K562 (cell line): ENCODE data around the gene AHNAK. TPM values are rescaled to one million over a fixed set of nuclear protein-coding genes. Genes with fewer than 3 reads are reported as not detected.

Source experiments
- ATAC-seq: fragments of 200-7000 bp; cut with Tn5 transposase; 3 replicates; pipeline ENCODE4 v1.9.1; 2020; ENCODE audit warnings: moderate library complexity
- BruUV-seq: library from RNA; stranded (reverse); fragments of 400-500 nt; replicated peaks from 2 replicates; lab custom pipeline; 2021; lab: Mats Ljungman, UMichigan
- CTCF ChIA-PET: fragments of 300-600 bp; formaldehyde crosslinking; extraction: SDS; loops from one replicate; lab custom pipeline; 2021; ENCODE audit warnings: low intra/inter-chr PET ratio; lab: Yijun Ruan, JAX
- POLR2A ChIA-PET: fragments of 300-600, 350-650 bp; sonication (Branson Sonifier 250); formaldehyde crosslinking; extraction: SDS; loops from one replicate; lab custom pipeline; 2021; ENCODE audit warnings: antibody characterized with exemption, inconsistent platforms; lab: Yijun Ruan, JAX
- DNase-seq, 4 experiments: peaks; one replicate each; pipeline versions ENCODE4 v3.0.0 to v3.0.0-alpha.2; 2011 to 2018; ENCODE audit warnings: low spot score in 3 of 4, mixed read lengths in 3 of 4; ENCODE audit errors: extremely low read depth in 1 of 4
- FAIRE-seq: peaks from 2 replicates; lab custom pipeline; 2011; peaks lifted over from hg19 to GRCh38; lab: Jason Lieb, UNC
- H2AFZ ChIP-seq: 2 replicates; pipeline ENCODE4 v1.6.0; 2011; ENCODE audit warnings: low read depth, low read length, control low read depth, inconsistent platforms
- H3K27ac ChIP-seq: fragments of 200-600 bp; 3 replicates; pipeline ENCODE4 v1.8.0; 2011; ENCODE audit warnings: low read depth, mild to moderate bottlenecking, control low read depth, inconsistent platforms, low read length, moderate library complexity, mixed read lengths; ENCODE audit errors: extremely low read depth
- H3K27me3 ChIP-seq, 2 experiments: fragments of 300-600 bp in 1 of 2; 2 replicates in 1 of 2; 3 replicates in 1 of 2; pipeline versions ENCODE4 v1.6.0 to v1.8.0; 2011; ENCODE audit warnings: inconsistent platforms in 2 of 2, low read length in 2 of 2, mild to moderate bottlenecking in 1 of 2, mixed read lengths in 1 of 2, moderate library complexity in 1 of 2; ENCODE audit not compliant: control insufficient read depth in 2 of 2, insufficient read depth in 2 of 2
- H3K36me3 ChIP-seq: fragments of 300-600 bp; 3 replicates; pipeline ENCODE4 v1.8.0; 2011; ENCODE audit warnings: mild to moderate bottlenecking, low read length, inconsistent platforms; ENCODE audit not compliant: control insufficient read depth, insufficient read depth
- H3K4me1 ChIP-seq, 2 experiments: fragments of 200-600 bp in 1 of 2; replicated peaks in 1 of 2; 2 replicates in 1 of 2; 3 replicates in 1 of 2; pipeline versions ENCODE4 v1.5.1 to v1.8.0; 2011; ENCODE audit warnings: inconsistent platforms in 2 of 2, low read length in 2 of 2, mild to moderate bottlenecking in 1 of 2, mixed read lengths in 1 of 2, moderate library complexity in 1 of 2; ENCODE audit not compliant: control insufficient read depth in 2 of 2, insufficient read depth in 2 of 2
- H3K4me2 ChIP-seq: 2 replicates; pipeline ENCODE4 v1.6.1; 2011; ENCODE audit warnings: low read length, control low read depth, inconsistent platforms, mixed read lengths; ENCODE audit not compliant: insufficient read depth
- H3K4me3 ChIP-seq: fragments of 200-600 bp; sonication (generic), shearing (Covaris generic); 2 replicates; pipeline ENCODE4 v1.5.1; 2016; ENCODE audit warnings: control low read depth, inconsistent platforms
- H3K79me2 ChIP-seq: fragments of 200-600 bp; 3 replicates; pipeline ENCODE4 v1.8.0; 2011; ENCODE audit warnings: low read length, inconsistent platforms; ENCODE audit not compliant: control insufficient read depth, insufficient read depth
- H3K9ac ChIP-seq, 2 experiments: 2 replicates each; pipeline versions ENCODE4 v1.6.0 to v1.6.1; 2011; ENCODE audit warnings: low read depth in 2 of 2, low read length in 2 of 2, control low read depth in 1 of 2, inconsistent platforms in 1 of 2, mild to moderate bottlenecking in 1 of 2, mixed read lengths in 1 of 2; ENCODE audit not compliant: insufficient read depth in 1 of 2
- H3K9me1 ChIP-seq: one replicate; pipeline ENCODE4 v1.6.0; 2011; ENCODE audit warnings: inconsistent platforms, mild to moderate bottlenecking, low read length, moderate library complexity; ENCODE audit not compliant: control insufficient read depth, insufficient read depth
- H3K9me3 ChIP-seq: replicated peaks from 2 replicates; pipeline ENCODE4 v1.5.1; 2011; ENCODE audit warnings: low read depth, low read length, inconsistent platforms; ENCODE audit not compliant: control insufficient read depth, insufficient read depth
- H4K20me1 ChIP-seq: replicated peaks from 2 replicates; pipeline ENCODE4 v1.6.1; 2011; ENCODE audit warnings: low read length, inconsistent platforms, mixed read lengths; ENCODE audit not compliant: control insufficient read depth, insufficient read depth
- DDX20 ChIP-seq: fragments of 450-650 bp; IDR thresholded peaks from 2 replicates; pipeline ENCODE4 v1.6.1; 2016; ENCODE audit warnings: missing genetic modification characterization, low read depth, mild to moderate bottlenecking, missing compliant biosample characterization, moderate library complexity
- DIDO1 ChIP-seq: fragments of 450-650 bp; IDR thresholded peaks from 2 replicates; pipeline ENCODE4 v1.6.1; 2016; ENCODE audit warnings: low read depth, missing biosample characterization, missing genetic modification characterization
- DMBX1 ChIP-seq: fragments of 250-450 bp; sonication (Bioruptor Pico); IDR thresholded peaks from 2 replicates; pipeline ENCODE4 v1.8.0; 2022; ENCODE audit warnings: inconsistent platforms, mild to moderate bottlenecking, moderate library complexity, borderline replicate concordance
- FOXM1 ChIP-seq, 2 experiments: fragments of 450-650 bp in 1 of 2; sonication (generic) in 1 of 2; formaldehyde crosslinking in 1 of 2; IDR thresholded peaks; 2 replicates each; pipeline versions ENCODE4 v1.6.1 to v1.9.0; 2017 to 2022; ENCODE audit warnings: low read depth in 2 of 2, mild to moderate bottlenecking in 2 of 2, missing genetic modification reagents in 1 of 2, moderate library complexity in 1 of 2
- HDAC8 ChIP-seq: fragments of 450-650 bp; IDR thresholded peaks from 2 replicates; pipeline ENCODE4 v1.6.1; 2016; ENCODE audit warnings: mild to moderate bottlenecking, missing genetic modification characterization, moderate library complexity, missing compliant biosample characterization
- HEY1 ChIP-seq: fragments of 250-450 bp; sonication (Bioruptor Pico); IDR thresholded peaks from 2 replicates; pipeline ENCODE4 v1.5.0; 2020; ENCODE audit warnings: mild to moderate bottlenecking, moderate library complexity, borderline replicate concordance
- KDM2B ChIP-seq: fragments of 250-450 bp; sonication (Bioruptor Pico); IDR thresholded peaks from 2 replicates; pipeline ENCODE4 v1.8.0; 2021; ENCODE audit warnings: mild to moderate bottlenecking, moderate library complexity
- KHSRP ChIP-seq: fragments of 450-650 bp; IDR thresholded peaks from 2 replicates; pipeline ENCODE4 v1.6.1; 2017
- MECOM ChIP-seq: fragments of 250-450 bp; sonication (Bioruptor Pico); IDR thresholded peaks from 2 replicates; pipeline ENCODE4 v1.8.0; 2022; ENCODE audit warnings: inconsistent platforms
- NFE2L1 ChIP-seq: fragments of 450-650 bp; IDR thresholded peaks from 2 replicates; pipeline ENCODE4 v1.6.1; 2016; ENCODE audit warnings: missing genetic modification characterization, low read depth, mild to moderate bottlenecking, missing compliant biosample characterization, moderate library complexity, borderline replicate concordance
- PATZ1 ChIP-seq: fragments of 250-450 bp; sonication (Bioruptor Pico); IDR thresholded peaks from 2 replicates; pipeline ENCODE4 v1.5.0; 2020; ENCODE audit warnings: mild to moderate bottlenecking, borderline replicate concordance
- PTBP1 ChIP-seq: fragments of 200-400 bp; formaldehyde crosslinking; IDR thresholded peaks from 2 replicates; pipeline ENCODE4 v1.6.1; 2017; ENCODE audit warnings: low read depth, low read length
- SIX5 ChIP-seq, 2 experiments: IDR thresholded peaks; 2 replicates each; pipeline ENCODE4 v1.6.1; 2011; ENCODE audit warnings: low read length in 2 of 2, borderline replicate concordance in 1 of 2, low read depth in 1 of 2, mild to moderate bottlenecking in 1 of 2, moderate library complexity in 1 of 2; ENCODE audit not compliant: insufficient read depth in 1 of 2
- SMARCB1 ChIP-seq: IDR thresholded peaks from 2 replicates; pipeline ENCODE4 v1.6.1; 2011; ENCODE audit warnings: improper control_type of control experiment, low read depth; ENCODE audit not compliant: insufficient read length
- ZBTB17 ChIP-seq: fragments of 450-650 bp; formaldehyde crosslinking; IDR thresholded peaks from 2 replicates; pipeline ENCODE4 v1.4.0; 2020; ENCODE audit warnings: mild to moderate bottlenecking
- ZNF561 ChIP-seq: fragments of 450-650 bp; formaldehyde crosslinking; conservative IDR thresholded peaks from 2 replicates; pipeline ENCODE4 v1.4.0; 2020; ENCODE audit warnings: mild to moderate bottlenecking, moderate library complexity
- ZNF589 ChIP-seq: fragments of 200-800 bp; sonication (Bioruptor generic); IDR thresholded peaks from 2 replicates; pipeline ENCODE4 v1.6.1; 2016; ENCODE audit warnings: low read depth, missing genetic modification characterization, missing compliant biosample characterization
- ZZZ3 ChIP-seq: fragments of 450-650 bp; IDR thresholded peaks from 2 replicates; pipeline ENCODE4 v1.6.1; 2016; ENCODE audit warnings: antibody characterized with exemption, mild to moderate bottlenecking, moderate library complexity
- WGBS: fragments of 100-300 bp; shearing (Covaris generic); methylation state at CpG from one replicate; pipeline ENCODE4 v1.1.6; 2016; ENCODE audit warnings: low coverage, mixed read lengths; ENCODE audit not compliant: insufficient coverage; ENCODE audit errors: missing lambda C conversion rate; 5-methylcytosine and 5-hydroxymethylcytosine counted together
- in situ Hi-C: fragments of 300-500 bp; cut with MboI; formaldehyde crosslinking; loops from 4 replicates; pipeline ENCODE4 v1.15.0; 2018; ENCODE audit warnings: inconsistent platforms, mixed read lengths
- intact Hi-C: fragments of 100-400 bp; cut with micrococcal nuclease; formaldehyde crosslinking; loops from 2 replicates; pipeline ENCODE4 v1.14.2; 2022
- polyA plus RNA-seq, 8 experiments: library from polyadenylated mRNA; depleted of rRNA in 4 of 8; stranded (reverse) in 5 of 8; unstranded in 3 of 8; fragments of >200 nt; fragmentation: Nextera tagmentation in 2 of 8; fragmentation: Illumina TruSeq in 1 of 8; extraction: Ambion mirVana in 2 of 8; extraction: Trizol in 1 of 8; gene quantifications; 2 replicates each; pipeline versions ENCODE4 v1.2.1 to v1.2.3, GENCODE V29; 2011 to 2014; ENCODE audit warnings: inconsistent platforms in 1 of 8, missing spikeins in 1 of 8
- total RNA-seq, 7 experiments: library from RNA; depleted of rRNA in 6 of 7; stranded (reverse); fragments of >200 nt in 6 of 7; fragmentation: Illumina TruSeq in 2 of 7; extraction: Trizol in 2 of 7; gene quantifications; 2 replicates each; pipeline versions ENCODE4 v1.2.1 to v1.2.3, GENCODE V29; 2011 to 2021; ENCODE audit warnings: low replicate concordance in 1 of 7

AHNAK gene
- total and polyA plus RNA-seq, 9 of the 15 experiments (the other 6 are each of a cell fraction or from before 2014, with no cell fraction given): 1.5 to 89.7 (median 45.0) TPM

GRCh38 chr11:62390722-62391121 lies 155.9 kb downstream of the AHNAK start:
- ChIA-PET POLR2A (interaction anchor here (0.8 to 0.9 kb wide), 2 partner anchors 156 to 162 kb away, joined by 3 to 4 read pairs; partner anchors contain the start of gene AHNAK), CTCF (no interaction called here)
- no peak for FAIRE-seq
- Histone ChIP-seq H4K20me1 (no peaks in the 10 kb centered on the region), H3K9ac (peak overlapping the region in 1 of 2 experiments; percentile 79; a peak in 1 of 4 replicates), H3K27me3 (no peaks in the 10 kb centered on the region), H3K9me3 (no peaks in the 10 kb centered on the region), H3K4me1 (peaks cover 21 to 28% of the 10 kb centered on the region in 2 experiments), H3K79me2 (no peaks in the 10 kb centered on the region), H3K4me2 (no peak overlapping the region), H3K4me3 (no peak overlapping the region), H3K27ac (no peak overlapping the region), H3K9me1 (no peaks in the 10 kb centered on the region), H2AFZ (no peak overlapping the region), H3K36me3 (no peaks in the 10 kb centered on the region)
- in situ Hi-C loops (loop anchor here (5.0 to 25.0 kb wide), 4 partner anchors 164 to 622 kb away; partner anchors contain the start of gene SLC22A8), intact Hi-C loops (loop anchor here (10.0 kb wide), 1 partner anchor 374 kb away; the partner anchor contains the start of gene POLR2G)
- no peak for ATAC-seq
- BruUV-seq: no TSS peak
- 19% methylated on average over 1 of the region's 1 CpG for WGBS
- DNase-seq: peak in 1 of 4 experiments; percentile 11
- TF ChIP-seq ZNF589 (no peak), MECOM (CRISPR knock-in tag) (no peak), DMBX1 (CRISPR knock-in tag) (no peak), DDX20 (tag) (no peak), PATZ1 (CRISPR knock-in tag) (no peak), PTBP1 (no peak), SIX5 (IDR thresholded peaks at IDR 0.05; ENCODE audit: borderline replicate concordance in 1 of 2, insufficient read depth in 1 of 2, low read depth in 1 of 2, low read length in 2 of 2) (no peak), ZNF561 (no peak), ZZZ3 (no peak), FOXM1 (IDR thresholded peaks at IDR 0.05; ENCODE audit: low read depth) (no peak), FOXM1 (CRISPR knock-in tag; IDR thresholded peaks at IDR 0.05; ENCODE audit: low read depth) (no peak), HEY1 (CRISPR knock-in tag) (no peak), DIDO1 (tag) (no peak), KHSRP (no peak), ZBTB17 (CRISPR knock-in tag) (no peak), HDAC8 (tag) (no peak), NFE2L1 (tag) (no peak), KDM2B (CRISPR knock-in tag) (no peak), SMARCB1 (no peak)
